ENCODE results near the gene VPS37C. TPM values are rescaled to one million over a fixed set of nuclear protein-coding genes. Genes with fewer than 3 reads are reported as not detected.
A peak's percentile ranks its signal among the peaks of the same experiment; 100 is the strongest.
"Not testable (repeated sequence)": the region's sequence is repeated elsewhere in the genome, so short reads cannot be mapped to it uniquely, and the experiment has no call there.

The VPS37C gene
- 10 to 100 TPM; 14.7 to 18.6 TPM for polyA plus RNA-seq

DNA sequence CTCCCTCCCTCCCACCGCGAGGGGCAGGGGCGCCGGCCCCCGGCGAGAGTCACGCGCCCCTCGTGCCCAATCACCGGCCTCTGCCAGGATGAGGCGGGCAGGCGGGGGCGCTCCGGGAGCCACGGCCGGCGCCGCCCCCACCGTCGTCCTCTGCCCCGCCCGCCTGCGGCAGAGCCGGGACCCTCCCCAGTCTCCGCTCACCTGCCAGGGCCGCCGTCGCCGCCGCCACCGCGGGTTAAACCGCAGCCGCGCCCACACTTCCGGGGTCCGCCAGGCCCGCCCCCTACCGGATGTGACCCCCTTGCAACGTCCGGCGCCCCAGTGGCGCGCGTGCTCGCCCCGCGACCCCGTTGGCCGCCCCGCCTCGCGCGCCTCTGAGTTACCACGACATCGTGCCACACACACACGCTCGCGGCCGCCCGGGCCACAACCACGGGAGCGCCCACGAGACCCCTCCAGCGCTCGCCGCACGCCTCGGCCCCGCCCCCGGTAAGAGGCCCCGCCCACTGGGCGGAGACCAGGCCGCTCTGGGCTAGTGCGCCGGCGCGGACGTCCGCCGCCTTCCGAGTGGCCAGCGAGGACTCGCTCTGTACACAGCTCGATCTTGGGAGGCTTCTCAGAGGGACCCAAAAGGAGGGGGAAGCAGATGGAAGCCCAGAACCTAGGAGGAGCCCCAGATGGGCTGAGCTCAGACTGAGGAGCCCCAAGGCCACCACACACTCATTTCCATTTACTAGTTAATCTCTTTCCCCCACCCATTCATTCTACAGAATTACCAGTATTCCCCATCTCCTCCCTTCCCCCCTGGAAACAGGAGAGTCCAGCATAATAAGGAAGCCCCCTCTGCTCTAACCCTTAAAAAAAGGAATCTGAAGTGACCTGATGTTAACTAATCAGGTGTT is at the start of gene VPS37C:
TSS of gene VPS37C (minus strand) at position 237 of the 902 bp plus-strand sequence. CDS start 22,597 bp downstream, outside the sequence.
- WGBS, 2 donors, result 1% methylated on average over 34 to 82 of the region's 85 CpGs
- H3K27me3 ChIP-seq (ENCODE audit: control insufficient read depth in 1 of 2, insufficient read depth in 2 of 2, low read length in 2 of 2), result no peaks in the 10 kb centered on the region
- no peaks in the 10 kb centered on the region for H3K9me3 ChIP-seq (ENCODE audit: control insufficient read depth in 2 of 2, insufficient read depth in 1 of 2, low read depth in 1 of 2, low read length in 1 of 2)
- H3K36me3 ChIP-seq (ENCODE audit: control insufficient read depth in 2 of 2, insufficient read depth in 2 of 2, low read length in 1 of 2), result no peaks in the 10 kb centered on the region
- peak within 1 kb of the TSS; percentile 96 to 99 for H3K27ac ChIP-seq (ENCODE audit: low read depth in 2 of 2, low read length in 1 of 2)
- peak within 1 kb of the TSS; percentile 66 to 88 for H3K4me3 ChIP-seq (ENCODE audit: low read depth in 1 of 2, low read length in 2 of 2)
- peaks cover 0 to 9% of the 10 kb centered on the region in 2 donors for H3K4me1 ChIP-seq (ENCODE audit: control insufficient read depth in 2 of 2, insufficient read depth in 2 of 2, low read length in 1 of 2)

DNA sequence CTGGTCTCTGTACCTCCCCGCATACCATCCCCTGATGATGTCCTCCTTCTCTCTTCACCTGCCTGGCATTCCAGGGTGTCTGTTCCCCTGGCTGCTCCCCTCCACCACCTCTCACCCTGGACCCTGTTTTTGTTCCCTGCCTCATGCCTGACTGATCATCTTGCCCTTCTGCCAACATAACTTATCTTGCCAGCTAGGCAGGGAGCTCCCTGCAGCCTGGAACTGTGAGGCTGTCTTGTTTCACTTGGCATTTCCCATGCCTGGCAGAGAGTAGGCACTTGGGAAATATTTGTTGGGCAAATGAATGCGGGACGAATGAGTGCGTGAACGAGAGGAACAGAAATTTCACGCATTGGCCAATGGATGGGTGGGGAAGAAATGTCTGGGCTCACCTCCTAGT is 49.4 kb upstream of the VPS37C start:
- WGBS, 2 donors, result no CpG with 5 or more reads among the region's 6 CpGs

DNA sequence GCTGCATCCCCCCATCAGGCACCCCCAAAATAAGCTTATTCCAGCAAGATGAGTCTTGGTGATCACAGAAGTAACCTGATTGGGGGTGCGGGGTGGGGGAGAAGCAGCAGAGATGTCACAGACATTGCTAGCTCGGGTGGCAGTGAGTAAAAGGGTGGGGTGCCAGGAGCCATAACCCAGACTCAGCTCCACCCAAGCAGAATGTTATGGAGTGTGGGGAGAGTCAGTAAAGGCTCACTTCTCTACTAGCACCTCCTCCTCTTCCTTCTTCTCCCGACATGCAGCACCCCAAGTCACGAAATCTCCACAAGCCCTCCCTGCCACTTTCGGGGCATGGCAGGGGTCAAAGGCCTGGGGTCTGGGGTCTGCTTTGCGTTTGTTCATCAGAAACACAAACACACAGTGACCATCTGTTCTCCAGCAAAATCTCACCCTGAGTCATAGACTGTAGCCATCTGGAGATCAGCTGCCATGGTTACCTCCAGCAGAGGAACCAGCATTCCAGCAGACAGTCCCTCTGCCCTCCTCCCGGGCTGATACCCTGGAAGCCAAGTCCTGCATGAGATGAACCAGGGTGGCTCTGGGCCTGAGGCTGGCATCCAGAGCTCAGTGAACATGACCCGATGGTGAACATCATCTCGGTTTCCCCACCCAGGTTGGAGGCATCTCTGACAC is 46.5 kb upstream of the VPS37C start:
- H3K4me3 ChIP-seq (ENCODE audit: low read depth in 1 of 2, low read length in 2 of 2); H3K4me1 ChIP-seq (ENCODE audit: control insufficient read depth in 2 of 2, insufficient read depth in 2 of 2, low read length in 1 of 2); H3K27me3 ChIP-seq (ENCODE audit: control insufficient read depth in 1 of 2, insufficient read depth in 2 of 2, low read length in 2 of 2); H3K36me3 ChIP-seq (ENCODE audit: control insufficient read depth in 2 of 2, insufficient read depth in 2 of 2, low read length in 1 of 2); H3K9me3 ChIP-seq (ENCODE audit: control insufficient read depth in 2 of 2, insufficient read depth in 1 of 2, low read depth in 1 of 2, low read length in 1 of 2); H3K27ac ChIP-seq (ENCODE audit: low read depth in 2 of 2, low read length in 1 of 2): not testable (repeated sequence)
- no CpG with 5 or more reads among the region's 9 CpGs for WGBS, 2 donors

More for the DNA sequence above, 49.4 kb upstream of the VPS37C start:
- H3K36me3 ChIP-seq (ENCODE audit: control insufficient read depth in 2 of 2, insufficient read depth in 2 of 2, low read length in 1 of 2); H3K27me3 ChIP-seq (ENCODE audit: control insufficient read depth in 1 of 2, insufficient read depth in 2 of 2, low read length in 2 of 2); H3K4me1 ChIP-seq (ENCODE audit: control insufficient read depth in 2 of 2, insufficient read depth in 2 of 2, low read length in 1 of 2); H3K9me3 ChIP-seq (ENCODE audit: control insufficient read depth in 2 of 2, insufficient read depth in 1 of 2, low read depth in 1 of 2, low read length in 1 of 2); H3K4me3 ChIP-seq (ENCODE audit: low read depth in 1 of 2, low read length in 2 of 2); H3K27ac ChIP-seq (ENCODE audit: low read depth in 2 of 2, low read length in 1 of 2): not testable (repeated sequence)

DNA sequence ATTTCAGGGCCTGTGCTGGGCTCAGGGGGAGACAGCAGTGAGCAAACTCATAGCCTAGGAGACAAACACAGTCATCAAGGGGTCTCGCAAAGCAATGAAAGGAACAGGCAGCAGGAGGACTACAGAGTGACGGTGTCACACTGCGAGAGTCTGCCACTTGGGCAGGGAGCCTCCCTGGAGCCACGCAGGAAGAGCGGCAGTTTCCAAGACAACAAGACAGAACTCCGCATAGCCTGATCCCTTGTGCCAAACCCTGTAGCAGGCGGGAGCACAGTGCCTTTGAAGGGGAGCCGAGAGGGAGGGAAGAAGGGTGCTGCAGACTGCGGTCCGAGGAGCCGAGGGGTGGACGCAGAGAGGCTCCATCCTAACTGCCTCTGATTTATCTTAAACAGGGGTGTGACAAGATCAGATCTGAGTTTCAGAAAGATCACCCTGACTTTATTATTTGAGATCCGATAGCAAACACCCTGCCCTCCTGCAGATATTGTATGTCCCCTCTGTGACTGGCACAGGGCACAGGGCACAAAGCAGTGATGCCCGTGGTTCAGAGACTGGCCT is 43.4 kb upstream of the VPS37C start:
- H3K27ac ChIP-seq (ENCODE audit: low read depth in 2 of 2, low read length in 1 of 2); H3K27me3 ChIP-seq (ENCODE audit: control insufficient read depth in 1 of 2, insufficient read depth in 2 of 2, low read length in 2 of 2); H3K9me3 ChIP-seq (ENCODE audit: control insufficient read depth in 2 of 2, insufficient read depth in 1 of 2, low read depth in 1 of 2, low read length in 1 of 2); H3K4me3 ChIP-seq (ENCODE audit: low read depth in 1 of 2, low read length in 2 of 2); H3K36me3 ChIP-seq (ENCODE audit: control insufficient read depth in 2 of 2, insufficient read depth in 2 of 2, low read length in 1 of 2); H3K4me1 ChIP-seq (ENCODE audit: control insufficient read depth in 2 of 2, insufficient read depth in 2 of 2, low read length in 1 of 2): not testable (repeated sequence)
- 59 to 69% methylated on average over 14 of the region's 14 CpGs for WGBS, 2 donors

DNA sequence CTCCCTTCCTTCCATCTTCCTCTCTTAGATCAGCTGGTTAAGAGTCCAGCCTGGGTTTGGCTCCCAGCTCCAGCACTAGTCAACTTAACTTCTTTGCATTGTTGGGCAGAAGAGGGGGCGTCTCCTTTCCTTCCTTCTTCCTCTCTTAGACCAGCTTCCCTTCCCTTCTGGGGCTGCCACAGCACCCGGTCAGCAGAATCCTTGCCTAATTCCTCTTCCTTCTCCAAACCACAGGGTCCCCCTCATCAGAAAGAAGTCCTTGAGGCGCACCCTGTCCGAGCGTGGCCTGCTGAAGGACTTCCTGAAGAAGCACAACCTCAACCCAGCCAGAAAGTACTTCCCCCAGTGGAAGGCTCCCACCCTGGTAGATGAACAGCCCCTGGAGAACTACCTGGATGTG is 42.6 kb upstream of the VPS37C start:
- WGBS, 2 donors, result 38% methylated on average over 2 of the region's 5 CpGs; no CpG with 5 or more reads in 1 of the 2 donors
- H3K4me3 ChIP-seq (ENCODE audit: low read depth in 1 of 2, low read length in 2 of 2); H3K9me3 ChIP-seq (ENCODE audit: control insufficient read depth in 2 of 2, insufficient read depth in 1 of 2, low read depth in 1 of 2, low read length in 1 of 2); H3K27me3 ChIP-seq (ENCODE audit: control insufficient read depth in 1 of 2, insufficient read depth in 2 of 2, low read length in 2 of 2); H3K36me3 ChIP-seq (ENCODE audit: control insufficient read depth in 2 of 2, insufficient read depth in 2 of 2, low read length in 1 of 2); H3K4me1 ChIP-seq (ENCODE audit: control insufficient read depth in 2 of 2, insufficient read depth in 2 of 2, low read length in 1 of 2); H3K27ac ChIP-seq (ENCODE audit: low read depth in 2 of 2, low read length in 1 of 2): not testable (repeated sequence)

DNA sequence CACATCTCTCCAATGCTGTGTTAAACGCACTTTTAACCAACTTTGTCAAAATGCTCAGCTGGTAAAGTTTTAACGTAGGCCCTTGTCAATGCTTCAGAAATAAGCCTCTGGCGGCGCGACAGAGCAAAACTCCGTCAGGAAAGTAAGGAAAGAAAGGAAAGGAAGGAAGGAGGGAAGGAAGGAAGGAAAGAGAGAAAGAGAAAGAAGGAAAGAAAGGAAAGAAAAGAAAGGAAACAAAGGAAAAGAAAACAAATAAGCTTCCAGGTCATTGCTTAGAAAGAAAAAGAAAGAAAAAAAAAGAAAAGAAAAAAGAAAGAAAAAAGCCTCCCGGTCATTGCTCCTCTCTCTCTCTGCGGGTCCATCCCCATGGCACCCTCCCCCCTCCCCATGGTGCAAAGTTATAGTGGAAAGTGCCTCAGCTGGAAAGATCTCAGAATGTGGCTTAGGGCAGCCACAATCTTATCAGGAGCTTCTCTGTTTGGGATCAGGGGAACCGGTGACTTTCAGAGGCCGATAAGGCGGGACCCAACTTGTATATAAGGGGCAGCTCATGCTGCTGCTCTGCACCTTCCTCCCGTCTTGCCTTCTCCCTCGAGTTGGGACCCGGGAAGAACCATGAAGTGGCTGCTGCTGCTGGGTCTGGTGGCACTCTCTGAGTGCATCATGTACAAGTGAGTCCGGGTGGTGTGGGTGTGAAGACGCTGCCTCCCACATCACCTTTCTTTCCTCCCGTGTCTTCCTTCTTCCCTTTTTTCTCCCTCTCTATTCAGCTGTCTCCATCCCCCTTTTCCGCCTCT is 41.9 kb upstream of the VPS37C start, which contains the start of gene PGA3:
TSS of gene PGA3 (plus strand) at position 566 of the 797 bp plus-strand sequence. CDS start at position 616, 50 bp downstream.
- not testable (repeated sequence) for H3K27me3 ChIP-seq (ENCODE audit: control insufficient read depth in 1 of 2, insufficient read depth in 2 of 2, low read length in 2 of 2); H3K36me3 ChIP-seq (ENCODE audit: control insufficient read depth in 2 of 2, insufficient read depth in 2 of 2, low read length in 1 of 2); H3K4me3 ChIP-seq (ENCODE audit: low read depth in 1 of 2, low read length in 2 of 2); H3K4me1 ChIP-seq (ENCODE audit: control insufficient read depth in 2 of 2, insufficient read depth in 2 of 2, low read length in 1 of 2); H3K9me3 ChIP-seq (ENCODE audit: control insufficient read depth in 2 of 2, insufficient read depth in 1 of 2, low read depth in 1 of 2, low read length in 1 of 2); H3K27ac ChIP-seq (ENCODE audit: low read depth in 2 of 2, low read length in 1 of 2)
- WGBS, 2 donors, result 56 to 66% methylated on average over 17 to 18 of the region's 18 CpGs

DNA sequence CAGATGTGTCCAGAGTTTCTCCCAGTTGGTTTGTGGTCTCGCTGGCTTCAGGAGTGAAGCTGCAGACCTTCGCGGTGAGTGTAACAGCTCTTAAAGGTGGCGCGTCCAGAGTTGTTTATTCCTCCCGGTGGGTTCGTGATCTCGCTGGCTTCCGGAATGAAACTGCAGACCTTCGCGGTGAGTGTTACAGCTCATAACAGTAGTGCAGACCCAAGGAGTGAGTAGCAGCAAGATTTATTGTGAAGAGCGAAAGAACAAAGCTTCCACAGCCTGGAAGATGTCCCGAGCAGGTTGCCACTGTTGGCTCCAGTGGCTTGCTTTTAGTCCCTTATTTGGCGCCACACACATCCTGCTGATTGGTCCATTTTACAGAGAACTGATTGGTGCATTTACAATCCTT is 40.2 kb upstream of the VPS37C start:
- Histone ChIP-seq H3K27me3 (ENCODE audit: control insufficient read depth in 1 of 2, insufficient read depth in 2 of 2, low read length in 2 of 2) (no peaks in the 10 kb centered on the region), H3K9me3 (ENCODE audit: control insufficient read depth in 2 of 2, insufficient read depth in 1 of 2, low read depth in 1 of 2, low read length in 1 of 2) (peaks cover 5 to 6% of the 10 kb centered on the region in 2 donors), H3K27ac (ENCODE audit: low read depth in 2 of 2, low read length in 1 of 2) (no peak overlapping the region), H3K36me3 (ENCODE audit: control insufficient read depth in 2 of 2, insufficient read depth in 2 of 2, low read length in 1 of 2) (no peaks in the 10 kb centered on the region), H3K4me3 (ENCODE audit: low read depth in 1 of 2, low read length in 2 of 2) (no peak overlapping the region), H3K4me1 (ENCODE audit: control insufficient read depth in 2 of 2, insufficient read depth in 2 of 2, low read length in 1 of 2) (no peaks in the 10 kb centered on the region)
- 91 to 92% methylated on average over 14 of the region's 14 CpGs for WGBS, 2 donors

DNA sequence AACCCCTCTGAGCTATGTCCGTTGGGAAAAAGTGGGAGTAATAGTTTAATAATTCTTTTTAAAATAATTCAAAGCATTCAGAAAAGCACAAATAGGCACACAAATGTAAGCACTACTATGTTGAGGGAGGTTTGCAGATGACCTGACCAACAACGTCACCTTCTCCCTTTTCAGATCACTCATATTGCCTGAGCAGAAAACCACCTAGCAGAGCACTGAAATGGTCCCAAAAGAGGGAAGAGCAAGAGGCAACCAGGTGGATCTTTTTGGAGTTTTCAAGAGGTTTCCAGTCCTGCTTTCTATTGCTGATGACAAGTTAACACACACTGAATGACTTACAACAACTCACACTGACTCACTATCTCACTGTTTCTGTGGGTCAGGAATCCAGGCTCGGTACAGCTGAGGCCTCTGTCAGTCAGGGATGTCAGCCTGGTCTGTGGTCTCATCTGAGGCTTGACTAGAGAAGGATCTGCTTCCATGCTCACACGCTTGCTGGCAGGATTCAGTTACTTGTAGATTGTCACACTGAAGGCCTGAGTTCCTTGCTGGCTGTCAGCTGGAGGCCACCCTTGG is 37.8 kb upstream of the VPS37C start:
- Histone ChIP-seq H3K4me1 (ENCODE audit: control insufficient read depth in 2 of 2, insufficient read depth in 2 of 2, low read length in 1 of 2) (no peaks in the 10 kb centered on the region), H3K4me3 (ENCODE audit: low read depth in 1 of 2, low read length in 2 of 2) (no peak overlapping the region), H3K36me3 (ENCODE audit: control insufficient read depth in 2 of 2, insufficient read depth in 2 of 2, low read length in 1 of 2) (no peaks in the 10 kb centered on the region), H3K27me3 (ENCODE audit: control insufficient read depth in 1 of 2, insufficient read depth in 2 of 2, low read length in 2 of 2) (no peaks in the 10 kb centered on the region), H3K9me3 (ENCODE audit: control insufficient read depth in 2 of 2, insufficient read depth in 1 of 2, low read depth in 1 of 2, low read length in 1 of 2) (peaks cover 5 to 6% of the 10 kb centered on the region in 2 donors), H3K27ac (ENCODE audit: low read depth in 2 of 2, low read length in 1 of 2) (no peak overlapping the region)
- WGBS, 2 donors, result 85 to 88% methylated on average over 4 of the region's 4 CpGs

DNA sequence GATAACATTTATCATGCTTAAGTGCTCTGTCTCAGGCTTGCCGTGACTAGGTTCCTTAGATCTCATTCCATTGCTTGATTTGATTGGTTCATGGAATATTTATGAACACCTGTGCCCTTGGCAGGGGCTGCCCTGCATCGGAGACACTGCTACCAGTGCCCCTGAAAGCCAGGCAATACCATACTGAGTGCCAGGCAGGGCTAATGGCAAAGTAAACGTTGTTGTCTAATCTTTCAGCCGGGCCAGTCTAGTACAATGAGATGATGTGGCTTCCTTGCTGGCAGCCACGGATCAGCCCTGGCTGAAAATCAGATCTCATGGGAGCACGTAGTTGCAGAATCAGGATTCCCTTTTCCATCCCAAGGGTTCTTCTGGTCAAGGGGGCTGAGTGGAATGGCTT is 37.1 kb upstream of the VPS37C start:
- WGBS, 2 donors, result 49 to 67% methylated on average over 6 of the region's 6 CpGs
- H3K36me3 ChIP-seq (ENCODE audit: control insufficient read depth in 2 of 2, insufficient read depth in 2 of 2, low read length in 1 of 2), result no peaks in the 10 kb centered on the region
- peaks cover 5 to 6% of the 10 kb centered on the region in 2 donors for H3K9me3 ChIP-seq (ENCODE audit: control insufficient read depth in 2 of 2, insufficient read depth in 1 of 2, low read depth in 1 of 2, low read length in 1 of 2)
- no peaks in the 10 kb centered on the region for H3K27me3 ChIP-seq (ENCODE audit: control insufficient read depth in 1 of 2, insufficient read depth in 2 of 2, low read length in 2 of 2)
- H3K4me3 ChIP-seq (ENCODE audit: low read depth in 1 of 2, low read length in 2 of 2), result no peak overlapping the region
- H3K27ac ChIP-seq (ENCODE audit: low read depth in 2 of 2, low read length in 1 of 2), result no peak overlapping the region
- no peaks in the 10 kb centered on the region for H3K4me1 ChIP-seq (ENCODE audit: control insufficient read depth in 2 of 2, insufficient read depth in 2 of 2, low read length in 1 of 2)

Measured in esophagus (tissue), 2 donors.